GM18909 (cell line): Measurements from ENCODE around the gene SMTNL2.
"Not testable (repeated sequence)": the region's sequence is repeated elsewhere in the genome, so short reads cannot be mapped to it uniquely, and the experiment has no call there.

Experiments used
- ATAC-seq: cut with Tn5 transposase; IDR thresholded peaks from one replicate; pipeline ENCODE4 v1.9.1; 2021; ENCODE audit warnings: mild to moderate bottlenecking; ENCODE audit not compliant: unreplicated experiment, poor library complexity

SMTNL2 gene

GRCh38 chr17:4582691-4583090, 1.6 kb upstream of the SMTNL2 start:
- ATAC-seq = no peak

- ATAC-seq = no peak
Measured at GRCh38 chr17:4583206-4583605, 1.1 kb upstream of the SMTNL2 start.

- ATAC-seq = no peak
Measured at GRCh38 chr17:4583782-4584100, 588 bp upstream of the SMTNL2 start.

DNA sequence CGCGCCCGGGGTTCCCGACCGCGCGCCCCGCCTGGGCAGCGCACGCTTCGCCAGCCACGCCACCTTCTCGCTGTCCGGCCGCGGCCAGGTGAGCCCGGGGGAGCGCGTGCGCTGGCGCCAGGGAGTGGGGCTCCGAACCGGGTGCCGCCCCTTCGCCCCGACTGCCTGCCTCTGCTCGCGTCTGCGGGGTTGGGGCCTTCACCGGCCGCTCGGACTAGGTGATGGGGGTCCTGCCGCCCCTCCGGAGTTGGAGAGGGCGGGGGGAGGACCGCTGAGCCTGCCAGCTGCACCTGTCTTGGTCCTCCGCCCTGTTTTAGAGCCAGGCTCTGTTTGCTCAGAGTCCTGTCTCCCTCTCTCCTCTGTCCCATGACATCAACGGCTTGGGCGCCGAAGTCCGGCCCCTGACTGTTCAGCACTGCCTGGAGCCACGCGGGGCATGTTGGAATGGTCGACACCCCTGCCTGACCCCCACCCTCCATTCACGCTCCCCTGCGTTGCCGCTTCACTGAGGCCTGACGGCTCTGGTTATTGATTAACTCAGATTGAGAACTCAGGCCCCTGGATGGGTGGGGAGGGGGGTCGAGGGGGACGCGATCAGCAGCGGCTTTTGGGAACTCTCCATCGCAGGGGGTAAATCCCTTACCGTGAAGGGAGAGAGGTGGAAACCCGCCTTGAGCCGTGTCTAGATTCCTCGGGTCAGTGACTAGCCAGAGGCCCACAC, 748 bp downstream of the SMTNL2 start:
- no peak for ATAC-seq

DNA sequence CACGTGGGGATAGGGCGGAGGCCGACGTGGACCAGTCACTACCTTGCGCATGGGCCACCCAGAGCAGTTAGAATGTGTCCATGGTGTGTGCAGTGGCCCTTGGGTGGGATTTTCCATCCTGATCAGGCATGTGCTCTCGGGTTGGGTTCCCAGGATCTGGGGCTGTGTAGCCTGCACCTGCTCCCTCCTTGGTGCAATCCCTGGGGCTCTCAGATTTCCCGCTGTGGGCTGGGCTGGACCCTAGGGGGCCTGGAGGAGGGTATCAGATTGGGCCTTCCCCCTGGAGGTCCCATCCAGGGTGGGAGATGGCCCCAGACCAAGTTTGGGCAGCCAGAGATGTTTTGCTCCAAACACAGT, 1.3 kb downstream of the SMTNL2 start:
- ATAC-seq = no peak

GRCh38 chr17:4586043-4586442, 1.7 kb downstream of the SMTNL2 start:
- ATAC-seq = no peak

GRCh38 chr17:4587195-4587594, 2.9 kb downstream of the SMTNL2 start:
- ATAC-seq = no peak

DNA sequence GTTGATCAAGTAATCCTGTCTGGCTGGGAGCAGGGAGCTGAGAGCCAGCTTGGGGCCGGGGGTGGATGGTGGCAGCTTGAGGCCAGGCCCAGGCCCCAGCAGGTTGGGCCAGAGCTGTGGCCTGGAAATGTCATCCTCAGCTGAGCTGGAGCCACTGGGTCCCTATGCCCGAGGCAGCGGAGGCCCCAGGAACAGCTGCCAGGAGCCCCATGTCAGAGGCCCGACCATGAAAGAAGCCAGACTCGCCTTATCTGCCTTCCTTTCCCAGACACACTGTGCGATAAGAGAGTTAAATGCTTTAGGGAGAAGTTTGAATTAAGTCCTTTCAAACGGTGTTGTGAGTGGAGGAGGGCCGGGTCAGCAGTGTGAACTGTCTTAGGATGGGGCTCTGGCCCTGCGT, 3.5 kb downstream of the SMTNL2 start:
- ATAC-seq = no peak

GRCh38 chr17:4588391-4588790, 4.1 kb downstream of the SMTNL2 start:
- ATAC-seq = no peak

DNA sequence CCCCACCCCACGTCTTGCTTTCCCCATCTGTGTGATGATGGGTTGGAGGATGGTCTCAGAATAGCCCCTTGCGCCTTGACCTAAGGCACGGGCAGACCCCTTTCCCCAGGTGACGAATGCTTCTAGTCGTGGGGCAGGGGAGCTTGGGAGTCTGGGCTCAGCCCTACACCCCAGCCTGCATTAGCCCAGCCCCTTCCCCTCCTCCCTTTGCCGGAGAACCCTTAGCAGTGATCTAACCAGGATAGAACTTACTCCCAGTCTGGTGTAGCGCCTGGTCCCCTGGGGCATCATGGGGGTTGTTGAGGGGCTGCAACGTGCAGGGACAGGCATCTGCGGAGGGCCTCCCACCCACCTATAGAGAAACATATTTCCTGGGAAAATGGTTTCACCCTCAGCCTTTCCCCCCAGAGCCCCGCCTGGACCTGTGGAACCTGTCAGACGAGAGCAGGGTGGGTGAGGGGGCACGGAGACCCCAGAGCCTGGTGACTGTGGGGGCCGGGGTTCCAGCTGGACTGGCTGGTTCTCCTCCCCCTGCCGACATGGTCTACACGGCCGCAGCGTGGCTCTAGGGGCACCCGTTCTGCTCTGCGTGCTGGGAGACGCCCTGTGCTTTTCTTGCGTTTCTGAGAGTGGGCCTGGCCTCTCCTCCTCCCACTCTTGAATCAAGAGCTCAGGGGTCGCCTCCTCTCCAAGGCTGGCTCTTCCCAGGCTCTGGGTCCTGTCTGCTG, 4.7 kb downstream of the SMTNL2 start:
- ATAC-seq = no peak

GRCh38 chr17:4590042-4590441, 5.7 kb downstream of the SMTNL2 start:
- ATAC-seq = not testable (repeated sequence)

DNA sequence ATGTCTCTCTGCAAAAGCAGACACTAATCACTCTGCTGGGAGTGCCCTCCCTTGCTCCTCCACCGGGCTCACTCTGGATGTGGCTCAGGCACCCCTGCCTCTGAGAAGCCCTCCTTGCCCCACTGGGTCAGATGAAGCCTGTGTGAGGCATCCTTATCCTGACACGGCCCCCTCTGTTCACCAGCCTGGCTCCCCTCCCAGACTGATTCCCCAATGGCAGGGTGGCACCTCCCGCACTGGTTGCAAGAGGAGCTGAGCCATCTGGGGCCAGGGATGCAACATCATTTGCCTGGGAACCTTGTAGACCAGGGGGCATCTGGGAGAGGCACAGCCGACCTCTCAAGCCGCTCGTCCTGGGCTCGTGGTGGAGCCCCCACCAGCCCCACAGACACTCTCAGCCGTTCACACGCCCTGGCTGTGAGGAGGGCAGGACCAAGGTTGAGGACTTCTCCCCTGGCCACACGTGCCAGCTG, 6.7 kb downstream of the SMTNL2 start:
- no peak for ATAC-seq

DNA sequence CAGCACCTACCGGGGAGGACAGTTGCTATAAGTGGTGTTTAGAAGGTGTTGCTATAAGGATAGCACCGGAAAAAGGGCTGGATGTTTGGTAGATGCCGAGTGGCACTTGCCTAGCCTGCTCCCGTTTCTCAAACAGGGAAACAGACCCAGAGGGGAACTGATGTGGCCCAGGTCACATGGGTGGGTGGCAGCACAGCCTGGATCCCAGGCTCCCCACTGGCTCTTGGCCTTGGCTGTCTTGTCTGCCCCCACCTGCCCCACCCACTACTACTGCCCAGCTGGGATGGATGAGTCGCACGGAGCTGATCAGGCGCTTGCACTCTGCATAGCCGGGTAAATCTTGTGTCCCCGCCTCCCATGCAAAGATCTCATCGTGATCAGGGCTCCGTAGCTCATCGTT, 7.2 kb downstream of the SMTNL2 start:
- no peak for ATAC-seq

DNA sequence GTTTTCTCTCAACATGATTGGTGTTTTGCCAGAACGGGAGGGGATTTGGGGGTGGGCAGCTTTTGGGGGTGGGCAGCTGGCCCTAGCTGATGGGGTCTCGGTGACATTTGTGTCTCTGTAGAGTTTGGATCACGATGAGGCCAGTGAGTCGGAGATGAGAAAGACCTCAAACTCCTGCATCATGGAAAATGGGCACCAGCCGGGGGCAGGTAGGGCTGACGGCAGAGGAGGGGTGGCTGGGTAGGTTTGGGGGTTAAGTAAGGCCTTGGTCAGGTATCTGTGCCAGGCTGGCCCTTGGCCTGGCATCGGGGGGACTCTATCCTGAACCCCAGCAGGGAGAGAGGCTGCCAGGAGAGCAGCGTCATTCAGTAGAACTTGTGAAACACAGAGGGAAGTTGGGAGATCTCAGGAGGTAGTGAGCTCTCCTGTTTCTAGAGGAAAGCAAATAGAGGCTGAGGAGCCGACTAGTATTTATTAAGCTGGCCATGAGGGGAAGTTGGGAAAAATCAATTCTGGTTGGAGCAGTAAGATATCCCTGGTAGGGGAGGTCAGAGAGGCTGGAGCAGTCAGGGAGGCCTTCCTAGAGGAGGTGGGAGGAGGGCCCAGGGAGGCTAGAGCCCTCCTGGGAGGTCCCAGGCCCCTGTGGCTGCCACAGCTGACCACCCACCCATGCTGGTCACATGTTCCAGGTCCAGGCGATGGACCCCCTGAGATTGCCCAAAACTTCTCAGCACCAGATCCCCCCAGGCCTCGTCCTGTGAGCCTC, 8.1 kb downstream of the SMTNL2 start:
- no peak for ATAC-seq

DNA sequence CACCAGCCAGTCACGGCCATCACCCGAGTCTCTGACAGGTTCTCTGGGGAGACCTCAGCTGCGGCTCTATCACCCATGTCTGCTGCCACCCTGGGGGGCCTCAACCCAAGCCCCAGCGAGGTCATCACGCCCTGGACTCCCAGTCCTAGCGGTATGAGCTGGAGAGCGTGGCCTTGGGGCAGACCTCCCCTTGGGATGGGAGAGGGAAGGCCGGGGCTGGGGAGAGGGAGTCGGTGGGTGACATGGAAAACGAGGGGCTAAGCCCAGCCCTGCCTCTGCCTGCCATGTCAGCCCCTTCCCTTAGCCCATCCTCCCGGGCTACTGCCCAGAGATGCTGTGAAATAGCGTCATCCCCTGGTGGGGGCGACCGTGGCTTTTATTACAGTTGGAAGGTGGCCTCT, 8.7 kb downstream of the SMTNL2 start:
- ATAC-seq = no peak

- no peak for ATAC-seq
Measured at GRCh38 chr17:4594406-4594805, 10.1 kb downstream of the SMTNL2 start.

DNA sequence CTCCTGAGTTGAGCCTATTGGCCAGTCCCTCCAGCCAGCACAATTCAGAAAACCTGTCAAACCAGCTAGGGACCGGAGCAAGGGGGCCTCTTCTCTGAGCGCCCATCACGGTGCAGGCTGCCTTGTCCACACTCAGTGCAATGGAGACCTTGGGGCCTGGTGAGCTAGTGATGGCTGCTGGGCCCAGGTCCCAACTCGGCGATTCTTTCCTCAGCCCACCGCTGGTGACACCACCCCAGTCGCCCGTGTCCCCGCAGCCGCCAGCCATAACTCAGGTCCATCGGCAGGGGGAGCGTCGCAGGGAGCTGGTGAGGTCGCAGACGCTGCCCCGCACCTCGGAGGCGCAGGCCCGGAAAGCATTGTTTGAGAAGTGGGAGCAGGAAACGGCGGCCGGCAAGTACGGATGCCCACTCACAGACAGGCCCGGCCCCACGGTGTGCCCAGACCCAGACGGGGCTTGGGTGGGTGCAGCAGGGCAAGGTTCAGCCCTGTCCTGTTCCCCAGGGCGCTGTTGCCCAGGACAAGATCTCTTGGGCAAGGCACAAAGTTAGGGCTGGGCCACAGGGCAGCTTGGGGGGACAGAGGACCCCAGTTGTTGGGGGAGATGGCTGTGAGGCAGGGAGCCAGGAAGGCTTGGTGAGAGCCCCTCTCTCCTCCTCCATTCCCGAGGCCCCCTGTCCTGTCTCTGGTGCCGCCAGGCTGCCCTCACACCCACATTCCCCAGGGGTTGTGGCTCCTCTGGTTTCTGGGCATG, 10.8 kb downstream of the SMTNL2 start:
- no peak for ATAC-seq

DNA sequence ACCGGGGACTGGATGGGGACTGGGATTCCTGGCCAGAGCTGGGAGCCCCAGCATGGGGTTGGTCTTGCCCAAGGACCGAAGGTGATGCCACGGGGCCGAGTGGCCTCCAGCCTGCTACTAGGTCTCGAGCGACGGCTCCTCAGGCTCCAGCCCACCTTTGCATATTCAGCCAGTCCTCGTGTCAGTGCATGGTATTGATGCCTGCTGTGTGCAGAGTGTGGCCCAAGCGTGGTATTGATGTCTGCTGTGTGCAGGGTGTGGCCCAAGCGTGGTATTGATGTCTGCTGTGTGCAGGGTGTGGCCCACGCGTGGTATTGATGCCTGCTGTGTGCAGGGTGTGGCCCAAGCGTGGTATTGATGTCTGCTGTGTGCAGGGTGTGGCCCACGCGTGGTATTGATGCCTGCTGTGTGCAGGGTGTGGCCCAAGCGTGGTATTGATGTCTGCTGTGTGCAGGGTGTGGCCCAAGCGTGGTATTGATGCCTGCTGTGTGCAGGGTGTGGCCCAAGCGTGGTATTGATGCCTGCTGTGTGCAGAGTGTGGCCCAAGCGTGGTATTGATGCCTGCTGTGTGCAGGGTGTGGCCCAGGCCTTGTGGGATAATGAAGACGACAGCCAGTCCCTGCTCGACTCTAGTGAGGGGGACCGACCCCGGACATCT, 11.5 kb downstream of the SMTNL2 start:
- not testable (repeated sequence) for ATAC-seq

- no peak for ATAC-seq
Measured at GRCh38 chr17:4596636-4597380, 12.5 kb downstream of the SMTNL2 start.
